GM12872 (cell line): ENCODE data around the gene CYP27B1.
A peak's percentile ranks its signal among the peaks of the same experiment; 100 is the strongest.

Experiments used
- CTCF ChIP-seq: IDR thresholded peaks from 3 replicates; pipeline ENCODE4 v1.5.1; 2011; ENCODE audit warnings: low read depth, mild to moderate bottlenecking, low read length, moderate library complexity; ENCODE audit not compliant: insufficient read depth

CYP27B1 gene

GRCh38 chr12:57770734-57771133, 3.9 kb upstream of the CYP27B1 start:
- TF ChIP-seq CTCF: no peak

GRCh38 chr12:57769594-57769993, 2.7 kb upstream of the CYP27B1 start:
- no peak for TF ChIP-seq CTCF

GRCh38 chr12:57767876-57768275, 998 bp upstream of the CYP27B1 start:
- no peak for TF ChIP-seq CTCF

- TF ChIP-seq CTCF: no peak
These were observed 424 bp upstream of the CYP27B1 start for GRCh38 chr12:57767305-57767698.

GRCh38 chr12:57765698-57766463, 997 bp downstream of the CYP27B1 start:
- no peak for TF ChIP-seq CTCF

GRCh38 chr12:57765003-57765697, 1.7 kb downstream of the CYP27B1 start:
- TF ChIP-seq CTCF: peak; percentile 39; the same call in 2 of the 3 replicates

- no peak for TF ChIP-seq CTCF
These were observed 2.2 kb downstream of the CYP27B1 start for GRCh38 chr12:57764662-57765002.
